A549 (cell line): Measurements from ENCODE around the gene SELL. TPM values are rescaled to one million over a fixed set of nuclear protein-coding genes. Genes with fewer than 3 reads are reported as not detected.
"Not testable (repeated sequence)": the region's sequence is repeated elsewhere in the genome, so short reads cannot be mapped to it uniquely, and the experiment has no call there.

Experiments
- ATAC-seq, 2 experiments: fragments of 200-7000 bp in 1 of 2; fragments of >200 bp in 1 of 2; cut with Nextera tagmentation in 1 of 2; cut with Tn5 transposase in 1 of 2; 3 replicates each; pipeline versions ENCODE4 v1.8.0 to v1.9.1; 2018 to 2020; ENCODE audit warnings: mild to moderate bottlenecking in 1 of 2, moderate library complexity in 1 of 2
- CTCF ChIA-PET: fragments of 300-600 bp; sonication (Branson Sonifier 250); formaldehyde crosslinking; extraction: SDS; loops from one replicate; lab custom pipeline; 2021; ENCODE audit warnings: antibody characterized with exemption, inconsistent platforms; lab: Yijun Ruan, JAX
- POLR2A ChIA-PET: fragments of 350-600 bp; formaldehyde crosslinking; extraction: SDS; loops from one replicate; lab custom pipeline; 2021; ENCODE audit warnings: antibody characterized with exemption, inconsistent platforms; lab: Yijun Ruan, JAX
- DNase-seq, 2 experiments: peaks; one replicate each; pipeline versions ENCODE4 v3.0.0 to v3.0.0-alpha.2; 2011 to 2016; ENCODE audit warnings: low read depth in 1 of 2, low spot score in 1 of 2
- FAIRE-seq: peaks from 2 replicates; lab custom pipeline; 2011; peaks lifted over from hg19 to GRCh38; lab: Jason Lieb, UNC
- H3K27ac ChIP-seq, 2 experiments: fragments of >200 bp; sonication (Bioruptor Twin); formaldehyde crosslinking; 3 replicates each; pipeline ENCODE4 v1.5.1; 2016 to 2017
- H3K4me1 ChIP-seq: fragments of >200 bp; sonication (Bioruptor Twin); formaldehyde crosslinking; 3 replicates; pipeline ENCODE4 v1.6.1; 2016
- H3K4me2 ChIP-seq: fragments of >200 bp; sonication (Bioruptor Twin); formaldehyde crosslinking; 3 replicates; pipeline ENCODE4 v1.6.1; 2016
- H3K4me3 ChIP-seq: fragments of >200 bp; sonication (Bioruptor Twin); formaldehyde crosslinking; 3 replicates; pipeline ENCODE4 v1.5.1; 2016
- H3K9me3 ChIP-seq: fragments of >200 bp; sonication (Bioruptor Twin); formaldehyde crosslinking; 3 replicates; pipeline ENCODE4 v1.6.1; 2016
- ATOH8 ChIP-seq: fragments of 250-450 bp; sonication (Bioruptor Pico); IDR thresholded peaks from 2 replicates; pipeline ENCODE4 v1.5.0; 2020; ENCODE audit warnings: low read depth, mild to moderate bottlenecking, moderate library complexity
- BCL3 ChIP-seq: fragments of >200 bp; sonication (Bioruptor Twin); formaldehyde crosslinking; IDR thresholded peaks from 3 replicates; pipeline ENCODE4 v1.6.1; 2016
- CBX2 ChIP-seq: fragments of 200-600 bp; sonication (generic); IDR thresholded peaks from 2 replicates; pipeline ENCODE4 v1.6.1; 2016; ENCODE audit warnings: low read depth, mild to moderate bottlenecking, borderline replicate concordance
- CBX8 ChIP-seq: fragments of 200-600 bp; sonication (generic); IDR thresholded peaks from 2 replicates; pipeline ENCODE4 v1.6.1; 2016
- CHD2 ChIP-seq: fragments of 150-350 bp; IDR thresholded peaks from 2 replicates; pipeline ENCODE4 v1.6.1; 2014; ENCODE audit warnings: low read length; ENCODE audit not compliant: partially characterized antibody
- CHD4 ChIP-seq: fragments of 200-600 bp; sonication (generic); IDR thresholded peaks from 2 replicates; pipeline ENCODE4 v1.6.1; 2016; ENCODE audit warnings: antibody characterized with exemption, mild to moderate bottlenecking, borderline replicate concordance
- EHMT2 ChIP-seq: fragments of 200-600 bp; sonication (generic); IDR thresholded peaks from 2 replicates; pipeline ENCODE4 v1.6.1; 2016; ENCODE audit warnings: antibody characterized with exemption, low read depth, mild to moderate bottlenecking, moderate library complexity
- EP300 ChIP-seq, 2 experiments: fragments of >200 bp; sonication (Bioruptor Twin); formaldehyde crosslinking; IDR thresholded peaks; 2 replicates in 1 of 2; 3 replicates in 1 of 2; pipeline ENCODE4 v1.6.1; 2016 to 2017
- ESRRA ChIP-seq: fragments of 150-350 bp; IDR thresholded peaks from 2 replicates; pipeline ENCODE4 v1.6.1; 2014; ENCODE audit warnings: mild to moderate bottlenecking, low read length, borderline replicate concordance
- FOSL2 ChIP-seq, 2 experiments: fragments of 450-650 bp in 1 of 2; fragments of >200 bp in 1 of 2; sonication (Bioruptor Twin) in 1 of 2; formaldehyde crosslinking; IDR thresholded peaks; 2 replicates each; pipeline versions ENCODE4 v1.5.0 to v1.6.1; 2016 to 2020; ENCODE audit warnings: mild to moderate bottlenecking in 1 of 2, moderate library complexity in 1 of 2
- HOXA7 ChIP-seq: fragments of 250-450 bp; sonication (Bioruptor Pico); IDR thresholded peaks from 2 replicates; pipeline ENCODE4 v1.5.0; 2020; ENCODE audit warnings: mild to moderate bottlenecking, moderate library complexity
- JUN ChIP-seq, 2 experiments: fragments of >200 bp; sonication (Bioruptor Twin); formaldehyde crosslinking; IDR thresholded peaks; 2 replicates in 1 of 2; 3 replicates in 1 of 2; pipeline ENCODE4 v1.6.1; 2016 to 2017
- KDM5A ChIP-seq: fragments of 200-600 bp; sonication (generic); IDR thresholded peaks from 2 replicates; pipeline ENCODE4 v1.6.1; 2016; ENCODE audit warnings: antibody characterized with exemption, mild to moderate bottlenecking
- MAFK ChIP-seq: fragments of 450-650 bp; IDR thresholded peaks from 2 replicates; pipeline ENCODE4 v1.6.1; 2014; ENCODE audit not compliant: partially characterized antibody
- MYC ChIP-seq: IDR thresholded peaks from 2 replicates; pipeline ENCODE4 v1.6.1; 2012; ENCODE audit warnings: mild to moderate bottlenecking, inconsistent platforms, low read length, improper control_type of control experiment, borderline replicate concordance
- NR3C1 ChIP-seq: fragments of >200 bp; sonication (Bioruptor Twin); formaldehyde crosslinking; IDR thresholded peaks from 3 replicates; pipeline ENCODE4 v1.6.1; 2017
- PBX3 ChIP-seq: IDR thresholded peaks from 2 replicates; pipeline ENCODE4 v1.6.1; 2012
- RARB ChIP-seq: fragments of 250-450 bp; sonication (Bioruptor Pico); IDR thresholded peaks from 2 replicates; pipeline ENCODE4 v1.8.0; 2021; ENCODE audit warnings: mild to moderate bottlenecking, moderate library complexity
- RCOR1 ChIP-seq: fragments of 150-350 bp; IDR thresholded peaks from 2 replicates; pipeline ENCODE4 v1.6.1; 2014; ENCODE audit warnings: antibody characterized with exemption, low read length, low read depth
- RNF2 ChIP-seq: fragments of 200-600 bp; sonication (generic); IDR thresholded peaks from 2 replicates; pipeline ENCODE4 v1.6.1; 2016; ENCODE audit warnings: low read depth, mild to moderate bottlenecking, antibody characterized with exemption, moderate library complexity, borderline replicate concordance
- SMC3 ChIP-seq: fragments of >200 bp; sonication (Bioruptor Twin); formaldehyde crosslinking; IDR thresholded peaks from 3 replicates; pipeline ENCODE4 v1.6.1; 2018; ENCODE audit warnings: inconsistent platforms
- SREBF2 ChIP-seq: fragments of 450-650 bp; IDR thresholded peaks from 2 replicates; pipeline ENCODE4 v1.6.1; 2014; ENCODE audit warnings: mild to moderate bottlenecking, moderate library complexity
- TFCP2L1 ChIP-seq: fragments of 250-450 bp; sonication (Bioruptor Pico); IDR thresholded peaks from 2 replicates; pipeline ENCODE4 v1.5.0; 2021; ENCODE audit warnings: mild to moderate bottlenecking
- USF2 ChIP-seq: fragments of 450-650 bp; IDR thresholded peaks from 2 replicates; pipeline ENCODE4 v1.6.1; 2014; ENCODE audit warnings: antibody characterized with exemption
- ZNF302 ChIP-seq: fragments of 250-450 bp; sonication (Bioruptor Pico); IDR thresholded peaks from 2 replicates; pipeline ENCODE4 v1.9.0; 2021; ENCODE audit warnings: inconsistent platforms, mild to moderate bottlenecking, moderate library complexity
- WGBS: methylation state at CpG from one replicate; pipeline ENCODE4 v1.1.6; 2017; ENCODE audit errors: missing lambda C conversion rate; 5-methylcytosine and 5-hydroxymethylcytosine counted together
- polyA plus RNA-seq, 4 experiments: library from polyadenylated mRNA; depleted of rRNA in 3 of 4; stranded (reverse); fragments of >200 nt; fragmentation: RNase III in 1 of 4; extraction: RNeasy Plus Mini Kit Qiagen cat#74134 plus additional on column Dnase treatment in 1 of 4; gene quantifications; 2 replicates in 3 of 4; 3 replicates in 1 of 4; pipeline ENCODE4 v1.2.3, GENCODE V29; 2011 to 2017

The SELL gene
- polyA plus RNA-seq, 2 of the 4 experiments (the other 2 are of a cell fraction): 0.39 TPM

- H3K27ac ChIP-seq, FAIRE-seq, H3K4me1 ChIP-seq, H3K9me3 ChIP-seq, H3K4me3 ChIP-seq, DNase-seq, POLR2A ChIA-PET, H3K4me2 ChIP-seq, ATAC-seq: not testable (repeated sequence)
- CTCF ChIA-PET: interaction anchor here (1.5 kb wide), 1 partner anchor 34 kb away, joined by 3 read pairs; no protein-coding TSS in a partner anchor
These were observed 52.6 kb downstream of the SELL start for GRCh38 chr1:169658777-169659176.

GRCh38 chr1:169653873-169654272 is 57.5 kb downstream of the SELL start:
- TF ChIP-seq JUN (IDR thresholded peaks at IDR 0.05) (no peak), FOSL2 (IDR thresholded peaks at IDR 0.05) (no peak), FOSL2 (CRISPR knock-in tag; IDR thresholded peaks at IDR 0.05) (no peak), KDM5A (no peak), EHMT2 (no peak), TFCP2L1 (CRISPR knock-in tag) (no peak), PBX3 (no peak), NR3C1 (no peak), SREBF2 (no peak), USF2 (no peak), MAFK (no peak)
- WGBS: 59% methylated on average over 2 of the region's 2 CpGs
- FAIRE-seq: no peak
- Histone ChIP-seq H3K9me3 (no peaks in the 10 kb centered on the region), H3K4me1 (no peaks in the 10 kb centered on the region), H3K4me3 (no peak overlapping the region), H3K4me2 (no peak overlapping the region), H3K27ac (no peak overlapping the region)
- ChIA-PET CTCF (interaction anchor here (1.6 kb wide), 1 partner anchor 36 kb away, joined by 3 read pairs; no protein-coding TSS in a partner anchor), POLR2A (no interaction called here)
- DNase-seq: no peak
- no peak for ATAC-seq

- Histone ChIP-seq H3K9me3 (no peaks in the 10 kb centered on the region), H3K27ac (no peak overlapping the region), H3K4me1 (no peaks in the 10 kb centered on the region), H3K4me3 (no peak overlapping the region), H3K4me2 (no peak overlapping the region)
- DNase-seq (no peak), ATAC-seq (no peak), FAIRE-seq (no peak)
- TF ChIP-seq KDM5A: no peak
- no peak for TF ChIP-seq ZNF302 (CRISPR knock-in tag)
- no peak for TF ChIP-seq RNF2
- no peak for TF ChIP-seq MYC
- no peak for TF ChIP-seq CBX8
- TF ChIP-seq HOXA7: no peak
- no peak for TF ChIP-seq USF2
- TF ChIP-seq BCL3: no peak
- TF ChIP-seq ATOH8 (CRISPR knock-in tag): no peak
- TF ChIP-seq RCOR1: no peak
- TF ChIP-seq EP300 (IDR thresholded peaks at IDR 0.05): no peak
- no peak for TF ChIP-seq SMC3
- no peak for TF ChIP-seq CHD4
- no peak for TF ChIP-seq JUN (IDR thresholded peaks at IDR 0.05)
- no peak for TF ChIP-seq RARB (CRISPR knock-in tag)
- no peak for TF ChIP-seq ESRRA
- no peak for TF ChIP-seq CBX2
- no peak for TF ChIP-seq SREBF2
- no peak for TF ChIP-seq CHD2
- POLR2A ChIA-PET: no interaction called here
- WGBS: 28% methylated on average over 2 of the region's 2 CpGs
- CTCF ChIA-PET: no interaction called here
These were observed 60.4 kb downstream of the SELL start for GRCh38 chr1:169651035-169651434.
